ENCODE data around the gene WDR54.
"Not testable (repeated sequence)": the region's sequence is repeated elsewhere in the genome, so short reads cannot be mapped to it uniquely, and the experiment has no call there.

Gene WDR54

GRCh38 chr2:74442483-74443297 lies 21.2 kb downstream of the WDR54 start:
- in situ Hi-C loops (cut with HindIII; ENCODE audit: low pct_ligation_motif_present, low pct_unique_long_range_greater_than_20kb, low sequenced_read_pairs); DNase-seq: not testable (repeated sequence)

DNA sequence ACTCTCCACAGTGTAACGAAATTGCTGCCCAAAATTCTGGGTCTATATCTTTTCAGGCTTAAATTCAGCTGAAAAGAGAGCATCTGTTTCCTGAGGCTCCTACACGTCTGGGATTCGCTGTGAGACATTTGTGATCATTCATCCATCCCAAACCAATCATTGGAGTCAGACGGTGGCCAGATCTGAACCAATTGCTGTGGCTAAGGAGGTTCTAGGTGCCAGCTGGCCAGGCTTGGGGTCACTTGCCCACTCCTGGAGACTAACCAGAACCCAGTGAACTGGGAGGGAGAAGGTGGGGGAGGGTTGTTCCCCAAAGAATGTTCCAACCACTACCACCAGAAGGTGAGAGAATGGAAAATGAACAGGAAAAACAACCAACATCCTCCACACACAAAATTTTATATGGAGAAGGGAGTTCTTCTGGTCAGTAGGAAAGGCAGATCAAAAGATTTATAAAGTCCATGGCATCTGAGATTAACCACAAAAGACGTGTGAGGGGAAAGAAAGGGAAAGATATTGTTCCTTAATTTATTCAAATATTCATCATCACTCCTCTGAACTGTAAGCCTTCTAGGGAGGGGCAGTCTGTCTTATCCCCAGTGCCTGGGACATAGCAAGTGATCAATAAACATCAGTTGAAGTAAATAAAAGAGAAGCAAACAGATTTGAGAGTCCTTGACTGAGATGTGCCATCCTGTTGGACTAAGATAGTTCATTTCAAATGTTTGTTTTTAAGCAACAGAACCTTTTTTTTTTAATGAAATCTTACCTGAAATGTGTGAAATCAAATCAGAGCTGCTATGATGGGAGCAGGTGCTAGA lies 23.2 kb downstream of the WDR54 start:
- DNase-seq = peak; percentile 39
- in situ Hi-C loops (cut with HindIII; ENCODE audit: low pct_ligation_motif_present, low pct_unique_long_range_greater_than_20kb, low sequenced_read_pairs) = no loop called here

DNA sequence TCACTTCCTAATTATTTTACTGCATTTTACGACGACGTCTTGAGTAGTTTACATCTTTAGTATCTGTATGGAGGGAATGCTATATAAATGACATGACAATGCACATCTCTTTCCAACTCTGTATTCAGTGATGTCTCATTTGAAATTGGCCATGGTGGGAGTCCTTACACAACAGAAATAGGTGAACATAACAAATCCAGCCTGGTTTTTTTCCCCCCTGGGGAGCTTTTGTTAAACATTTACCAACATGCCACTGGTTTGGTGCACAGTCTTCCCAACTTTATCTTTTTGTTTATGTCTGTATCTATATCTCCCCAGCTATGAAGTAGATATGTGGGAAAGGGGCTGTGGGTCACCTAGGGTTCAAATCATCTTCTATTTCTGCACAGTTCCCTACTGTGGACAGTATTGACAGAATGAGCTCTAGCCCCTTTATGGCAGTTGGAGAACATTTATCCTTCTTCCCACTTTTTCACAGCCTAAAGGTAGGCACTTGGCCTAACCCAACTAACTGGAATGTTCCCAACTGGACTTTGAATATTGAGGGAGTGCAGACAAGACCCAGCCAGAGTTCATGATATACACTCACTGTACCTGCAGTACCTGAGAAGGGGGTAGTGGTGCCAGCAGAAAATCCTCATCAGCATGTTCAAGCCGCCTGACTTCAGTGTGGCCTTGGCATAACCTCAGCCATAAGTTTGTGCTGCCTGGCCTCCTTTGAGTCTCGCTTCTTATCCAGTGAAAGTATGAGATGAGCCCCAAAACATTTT lies 25.9 kb downstream of the WDR54 start:
- no peak for DNase-seq
- in situ Hi-C loops (cut with HindIII; ENCODE audit: low pct_ligation_motif_present, low pct_unique_long_range_greater_than_20kb, low sequenced_read_pairs) = no loop called here

DNA sequence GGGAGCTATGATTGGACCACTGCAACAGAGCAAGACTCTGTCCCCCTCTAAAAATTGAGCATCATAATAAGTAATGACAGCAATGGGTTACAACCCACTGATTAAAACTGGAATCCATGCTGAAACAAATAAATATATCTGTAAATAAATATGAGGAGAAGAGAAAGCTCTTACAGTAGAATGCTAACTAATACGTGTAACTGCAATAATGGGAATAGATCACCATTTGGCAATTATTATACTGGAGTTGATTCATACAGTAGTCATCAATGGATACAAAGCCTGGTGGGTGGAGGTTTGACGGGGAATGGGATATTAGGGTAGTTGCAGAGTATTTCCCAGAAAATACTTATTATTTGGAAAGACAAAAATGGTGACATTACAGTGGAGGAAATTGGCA lies 27.2 kb downstream of the WDR54 start:
- DNase-seq = no peak
- in situ Hi-C loops (cut with HindIII; ENCODE audit: low pct_ligation_motif_present, low pct_unique_long_range_greater_than_20kb, low sequenced_read_pairs) = no loop called here

DNA sequence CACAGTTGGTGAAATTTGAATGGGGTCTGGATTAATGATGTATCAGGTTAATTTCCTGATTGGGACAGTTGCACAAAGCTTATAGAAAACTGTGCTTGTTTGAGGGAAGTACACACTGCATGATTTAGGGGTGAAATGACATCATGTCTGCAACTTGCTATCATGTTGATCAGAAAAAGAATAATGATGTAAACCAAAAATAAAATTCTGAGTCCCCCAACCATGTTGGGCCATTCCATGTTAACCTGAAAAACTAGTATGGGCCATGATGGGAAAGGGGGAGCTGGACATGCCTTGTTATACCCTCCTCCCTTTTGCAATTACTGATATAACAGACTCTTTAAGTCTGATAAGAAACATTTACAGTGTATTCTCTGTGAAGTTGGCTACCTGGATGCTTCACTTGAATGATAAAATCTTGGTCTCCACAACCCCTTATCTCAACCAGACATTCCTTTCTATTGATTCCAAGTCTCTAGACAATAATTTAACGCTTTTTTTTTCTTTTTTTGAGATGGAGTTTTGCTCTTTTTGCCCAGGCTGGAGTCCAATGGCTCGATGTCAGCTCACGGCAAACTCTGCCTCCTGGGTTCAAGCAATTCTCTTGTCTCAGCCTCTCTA lies 29.1 kb downstream of the WDR54 start:
- DNase-seq = no peak
- in situ Hi-C loops (cut with HindIII; ENCODE audit: low pct_ligation_motif_present, low pct_unique_long_range_greater_than_20kb, low sequenced_read_pairs) = no loop called here

GRCh38 chr2:74454654-74455511 lies 33.4 kb downstream of the WDR54 start, which contains the start of gene INO80B:
Gene INO80B, plus strand, starts transcription at chr2:74455087. Its CDS starts 30 bp downstream, at chr2:74455117.
- DNase-seq = peak; percentile 99
- in situ Hi-C loops (cut with HindIII; ENCODE audit: low pct_ligation_motif_present, low pct_unique_long_range_greater_than_20kb, low sequenced_read_pairs) = no loop called here

- in situ Hi-C loops (cut with HindIII; ENCODE audit: low pct_ligation_motif_present, low pct_unique_long_range_greater_than_20kb, low sequenced_read_pairs) = no loop called here
- DNase-seq = no peak
Observed at GRCh38 chr2:74457129-74457548, 35.6 kb downstream of the WDR54 start.

DNA sequence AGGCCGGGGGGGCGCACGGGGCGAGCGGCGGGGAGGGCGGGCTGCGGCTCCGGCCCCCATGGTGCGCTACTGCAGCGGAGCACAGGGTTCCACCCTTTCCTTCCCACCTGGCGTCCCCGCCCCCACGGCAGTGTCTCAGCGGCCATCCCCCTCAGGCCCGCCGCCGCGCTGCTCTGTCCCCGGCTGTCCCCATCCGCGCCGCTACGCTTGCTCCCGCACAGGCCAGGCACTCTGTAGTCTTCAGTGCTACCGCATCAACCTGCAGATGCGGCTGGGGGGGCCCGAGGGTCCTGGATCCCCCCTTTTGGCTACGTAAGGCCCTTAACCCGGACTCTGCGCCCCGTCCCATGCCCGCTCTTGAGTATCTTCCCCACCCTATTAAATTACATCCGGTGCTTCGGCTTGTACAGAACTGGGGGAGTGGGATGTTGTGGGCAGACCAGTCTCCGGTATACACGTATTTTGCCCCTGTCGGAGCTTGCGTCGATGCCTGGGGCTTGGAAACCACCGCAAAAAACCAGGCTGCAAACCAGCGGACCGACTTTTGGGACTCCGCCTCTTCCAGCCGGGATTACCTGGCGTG lies 36.1 kb downstream of the WDR54 start:
- peak; percentile 71 for DNase-seq
- in situ Hi-C loops (cut with HindIII; ENCODE audit: low pct_ligation_motif_present, low pct_unique_long_range_greater_than_20kb, low sequenced_read_pairs) = no loop called here

- in situ Hi-C loops (cut with HindIII; ENCODE audit: low pct_ligation_motif_present, low pct_unique_long_range_greater_than_20kb, low sequenced_read_pairs) = no loop called here
- DNase-seq = peak; percentile 100
Observed at GRCh38 chr2:74458132-74458937, 36.8 kb downstream of the WDR54 start, which contains the start of gene WBP1. Gene WBP1, plus strand, starts transcription at chr2:74458438. Its CDS starts 165 bp downstream, at chr2:74458603.

GRCh38 chr2:74458938-74459363 lies 37.4 kb downstream of the WDR54 start:
- in situ Hi-C loops (cut with HindIII; ENCODE audit: low pct_ligation_motif_present, low pct_unique_long_range_greater_than_20kb, low sequenced_read_pairs) = no loop called here

DNA sequence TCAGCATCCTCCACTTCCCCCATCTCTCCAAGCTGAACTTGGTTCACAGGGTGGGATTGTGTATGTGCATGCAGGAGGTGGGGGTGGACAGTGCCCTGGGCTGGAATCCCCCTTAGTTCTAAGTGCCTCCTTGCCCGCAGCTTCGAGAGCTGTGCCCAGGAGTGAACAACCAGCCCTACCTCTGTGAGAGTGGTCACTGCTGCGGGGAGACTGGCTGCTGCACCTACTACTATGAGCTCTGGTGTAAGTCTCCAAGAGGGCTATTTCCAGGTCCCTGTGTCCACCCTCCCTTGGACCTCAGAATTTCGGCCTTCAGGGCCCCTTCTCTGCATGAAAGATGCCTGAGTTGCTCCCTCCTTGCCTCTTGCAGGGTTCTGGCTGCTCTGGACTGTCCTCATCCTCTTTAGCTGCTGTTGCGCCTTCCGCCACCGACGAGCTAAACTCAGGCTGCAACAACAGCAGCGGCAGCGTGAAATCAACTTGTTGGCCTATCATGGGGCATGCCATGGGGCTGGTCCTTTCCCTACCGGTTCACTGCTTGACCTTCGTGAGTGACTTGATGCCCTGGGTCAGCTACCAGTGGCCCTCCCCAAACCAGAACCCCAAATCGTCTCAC lies 38.1 kb downstream of the WDR54 start:
- DNase-seq; in situ Hi-C loops (cut with HindIII; ENCODE audit: low pct_ligation_motif_present, low pct_unique_long_range_greater_than_20kb, low sequenced_read_pairs): not testable (repeated sequence)

More at GRCh38 chr2:74458938-74459363, 37.4 kb downstream of the WDR54 start:
- DNase-seq = no peak

DNA sequence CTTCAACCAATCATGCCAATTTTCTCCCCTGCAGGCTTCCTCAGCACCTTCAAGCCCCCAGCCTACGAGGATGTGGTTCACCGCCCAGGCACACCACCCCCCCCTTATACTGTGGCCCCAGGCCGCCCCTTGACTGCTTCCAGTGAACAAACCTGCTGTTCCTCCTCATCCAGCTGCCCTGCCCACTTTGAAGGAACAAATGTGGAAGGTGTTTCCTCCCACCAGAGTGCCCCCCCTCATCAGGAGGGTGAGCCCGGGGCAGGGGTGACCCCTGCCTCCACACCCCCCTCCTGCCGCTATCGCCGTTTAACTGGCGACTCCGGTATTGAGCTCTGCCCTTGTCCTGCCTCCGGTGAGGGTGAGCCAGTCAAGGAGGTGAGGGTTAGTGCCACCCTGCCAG lies 38.7 kb downstream of the WDR54 start:
- DNase-seq; in situ Hi-C loops (cut with HindIII; ENCODE audit: low pct_ligation_motif_present, low pct_unique_long_range_greater_than_20kb, low sequenced_read_pairs): not testable (repeated sequence)

GRCh38 chr2:74461187-74462053 lies 39.9 kb downstream of the WDR54 start:
- in situ Hi-C loops (cut with HindIII; ENCODE audit: low pct_ligation_motif_present, low pct_unique_long_range_greater_than_20kb, low sequenced_read_pairs) = no loop called here
- DNase-seq = no peak

DNA sequence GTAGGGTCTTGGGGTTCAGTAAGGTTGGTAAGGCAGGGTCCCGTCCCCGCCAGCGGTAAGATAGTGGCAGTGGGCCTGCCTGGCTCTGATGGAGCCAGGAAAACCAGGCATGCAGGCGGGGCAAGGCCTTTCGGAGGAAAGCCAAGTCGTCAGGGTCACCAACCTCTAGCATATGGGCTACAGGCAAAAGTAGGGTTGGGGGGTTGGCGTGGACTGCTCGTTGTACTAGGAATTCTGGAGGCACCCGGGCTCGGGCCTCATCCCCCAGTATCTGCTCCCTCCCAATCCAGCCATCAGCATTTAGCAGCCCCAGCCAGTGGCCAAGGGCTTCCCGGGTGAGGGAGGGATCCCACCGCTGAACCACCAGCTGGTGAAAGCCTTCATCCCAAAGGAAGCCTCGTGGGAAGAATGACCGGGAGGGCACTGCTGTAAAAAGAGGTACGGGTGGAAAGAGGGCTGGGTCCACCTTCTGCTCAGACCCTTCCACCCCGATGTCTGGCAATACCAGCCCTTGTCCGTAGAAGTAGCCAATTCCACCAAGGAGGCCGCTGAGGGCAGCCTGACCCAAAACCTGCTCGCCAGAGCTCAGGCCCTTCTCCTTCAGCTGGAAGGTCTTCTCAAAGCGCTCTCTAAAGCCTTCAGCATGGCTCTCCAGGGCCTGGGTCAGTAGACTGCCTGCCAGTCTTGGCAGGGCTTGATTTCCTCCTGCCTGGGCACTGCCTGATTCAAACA lies 40.7 kb downstream of the WDR54 start:
- in situ Hi-C loops (cut with HindIII; ENCODE audit: low pct_ligation_motif_present, low pct_unique_long_range_greater_than_20kb, low sequenced_read_pairs) = no loop called here
- DNase-seq = no peak

GRCh38 chr2:74462786-74463105 lies 41.2 kb downstream of the WDR54 start:
- DNase-seq = no peak
- in situ Hi-C loops (cut with HindIII; ENCODE audit: low pct_ligation_motif_present, low pct_unique_long_range_greater_than_20kb, low sequenced_read_pairs) = no loop called here
